GM12878 (cell line): ENCODE results near the gene RABGEF1. TPM values are rescaled to one million over a fixed set of nuclear protein-coding genes. Genes with fewer than 3 reads are reported as not detected.

Experiments
- BHLHE40 ChIP-seq, 2 experiments: fragments of 450-650 bp in 1 of 2; IDR thresholded peaks; 2 replicates each; pipeline ENCODE4 v1.6.1; 2011 to 2017; ENCODE audit warnings: low read depth in 2 of 2, borderline replicate concordance in 1 of 2, improper control_type of control experiment in 1 of 2, low read length in 1 of 2, mild to moderate bottlenecking in 1 of 2
- CHD1 ChIP-seq: IDR thresholded peaks from 2 replicates; pipeline ENCODE4 v1.6.1; 2012; ENCODE audit warnings: low read depth, low read length, improper control_type of control experiment
- DPF2 ChIP-seq: fragments of 450-650 bp; IDR thresholded peaks from 2 replicates; pipeline ENCODE4 v1.6.1; 2017; ENCODE audit warnings: mild to moderate bottlenecking
- ELK1 ChIP-seq: IDR thresholded peaks from 2 replicates; pipeline ENCODE4 v1.6.1; 2012; ENCODE audit warnings: low read depth, low read length, improper control_type of control experiment
- ESRRA ChIP-seq: IDR thresholded peaks from 2 replicates; pipeline ENCODE4 v1.6.1; 2012; ENCODE audit warnings: mild to moderate bottlenecking, low read length, improper control_type of control experiment
- ETV6 ChIP-seq, 2 experiments: fragments of 450-650 bp in 1 of 2; IDR thresholded peaks in 1 of 2; conservative IDR thresholded peaks in 1 of 2; 2 replicates each; pipeline ENCODE4 v1.6.1; 2014; ENCODE audit warnings: antibody characterized with exemption in 1 of 2, borderline replicate concordance in 1 of 2, low read depth in 1 of 2, mild to moderate bottlenecking in 1 of 2, moderate library complexity in 1 of 2
- FOS ChIP-seq: IDR thresholded peaks from 3 replicates; pipeline ENCODE4 v1.6.1; 2011; ENCODE audit warnings: borderline replicate concordance; ENCODE audit not compliant: insufficient read length; ENCODE audit errors: extremely low read depth
- FOXK2 ChIP-seq: fragments of 450-650 bp; IDR thresholded peaks from 2 replicates; pipeline ENCODE4 v1.6.1; 2017; ENCODE audit warnings: mild to moderate bottlenecking, moderate library complexity
- HCFC1 ChIP-seq: fragments of 150-350 bp; IDR thresholded peaks from 2 replicates; pipeline ENCODE4 v1.6.1; 2014; ENCODE audit warnings: low read length
- HDAC2 ChIP-seq: fragments of 200-600 bp; sonication (generic); IDR thresholded peaks from 2 replicates; pipeline ENCODE4 v1.6.1; 2017
- IKZF1 ChIP-seq: fragments of 450-650 bp; conservative IDR thresholded peaks from 2 replicates; pipeline ENCODE4 v1.6.1; 2017; ENCODE audit warnings: antibody characterized with exemption, mild to moderate bottlenecking
- IKZF2 ChIP-seq, 2 experiments: fragments of 450-650 bp; IDR thresholded peaks; 2 replicates each; pipeline ENCODE4 v1.6.1; 2017; ENCODE audit warnings: mild to moderate bottlenecking in 2 of 2, moderate library complexity in 2 of 2
- IRF4 ChIP-seq: IDR thresholded peaks from 2 replicates; pipeline ENCODE4 v1.6.1; 2011; ENCODE audit warnings: low read depth, low read length
- JUND ChIP-seq: IDR thresholded peaks from 2 replicates; pipeline ENCODE4 v1.6.1; 2012; ENCODE audit warnings: low read depth, mild to moderate bottlenecking, low read length, improper control_type of control experiment, moderate library complexity
- KAT2A ChIP-seq: conservative IDR thresholded peaks from 2 replicates; pipeline ENCODE4 v1.6.1; 2011; ENCODE audit warnings: low read depth, low read length; ENCODE audit not compliant: control insufficient read depth
- LARP7 ChIP-seq: fragments of 450-650 bp; IDR thresholded peaks from 2 replicates; pipeline ENCODE4 v1.6.1; 2017; ENCODE audit warnings: mild to moderate bottlenecking
- MAX ChIP-seq: IDR thresholded peaks from 2 replicates; pipeline ENCODE4 v1.6.1; 2012; ENCODE audit warnings: low read depth, low read length, improper control_type of control experiment
- MEF2B ChIP-seq: fragments of 450-650 bp; IDR thresholded peaks from 2 replicates; pipeline ENCODE4 v1.6.1; 2018; ENCODE audit warnings: mild to moderate bottlenecking, moderate library complexity; ENCODE audit not compliant: partially characterized antibody, poor library complexity, severe bottlenecking
- NFIC ChIP-seq: IDR thresholded peaks from 2 replicates; pipeline ENCODE4 v1.6.1; 2012; ENCODE audit warnings: low read depth, mild to moderate bottlenecking, inconsistent platforms, low read length, moderate library complexity
- NR2F1 ChIP-seq: fragments of 450-650 bp; conservative IDR thresholded peaks from 2 replicates; pipeline ENCODE4 v1.6.1; 2017; ENCODE audit warnings: mild to moderate bottlenecking
- PKNOX1 ChIP-seq: fragments of 450-650 bp; IDR thresholded peaks from 2 replicates; pipeline ENCODE4 v1.6.1; 2016; ENCODE audit warnings: mild to moderate bottlenecking
- POLR2A ChIP-seq: IDR thresholded peaks from 2 replicates; pipeline ENCODE4 v1.6.1; 2011; ENCODE audit warnings: low read depth, mild to moderate bottlenecking, low read length
- POLR2AphosphoS5 ChIP-seq: IDR thresholded peaks from 2 replicates; pipeline ENCODE4 v1.6.1; 2011; ENCODE audit warnings: mild to moderate bottlenecking, low read length, inconsistent platforms
- POU2F2 ChIP-seq: IDR thresholded peaks from 3 replicates; pipeline ENCODE4 v1.6.1; 2011; ENCODE audit warnings: low read depth, mild to moderate bottlenecking, low read length, borderline replicate concordance
- SMC3 ChIP-seq: IDR thresholded peaks from 2 replicates; pipeline ENCODE4 v1.6.1; 2011; ENCODE audit warnings: low read length, improper control_type of control experiment, borderline replicate concordance
- STAT3 ChIP-seq: IDR thresholded peaks from 2 replicates; pipeline ENCODE4 v1.6.1; 2011; ENCODE audit warnings: low read depth, low read length, improper control_type of control experiment
- TAF1 ChIP-seq: IDR thresholded peaks from 2 replicates; pipeline ENCODE4 v1.6.1; 2011; ENCODE audit warnings: mild to moderate bottlenecking, low read depth, low read length, borderline replicate concordance
- TCF3 ChIP-seq: IDR thresholded peaks from 2 replicates; pipeline ENCODE4 v1.6.1; 2012; ENCODE audit warnings: low read depth, mild to moderate bottlenecking, low read length, borderline replicate concordance; ENCODE audit not compliant: insufficient read depth
- TCF7 ChIP-seq: IDR thresholded peaks from 2 replicates; pipeline ENCODE4 v1.6.1; 2014; ENCODE audit warnings: antibody characterized with exemption, borderline replicate concordance
- WRNIP1 ChIP-seq: IDR thresholded peaks from 2 replicates; pipeline ENCODE4 v1.6.1; 2011; ENCODE audit warnings: low read depth, low read length, improper control_type of control experiment, borderline replicate concordance
- ZBED1 ChIP-seq: IDR thresholded peaks from 2 replicates; pipeline ENCODE4 v1.6.1; 2016; ENCODE audit warnings: borderline replicate concordance
- ZNF217 ChIP-seq: fragments of 450-650 bp; IDR thresholded peaks from 2 replicates; pipeline ENCODE4 v1.6.1; 2017; ENCODE audit warnings: antibody characterized with exemption, mild to moderate bottlenecking
- ZNF24 ChIP-seq: fragments of 450-650 bp; IDR thresholded peaks from 2 replicates; pipeline ENCODE4 v1.6.1; 2017; ENCODE audit warnings: antibody characterized with exemption, mild to moderate bottlenecking
- polyA plus RNA-seq, 11 experiments: library from polyadenylated mRNA; depleted of rRNA in 4 of 11; unstranded in 6 of 11; stranded (reverse) in 5 of 11; fragments of >200 nt; fragmentation: Nextera tagmentation in 4 of 11; fragmentation: Illumina TruSeq in 1 of 11; extraction: Ambion mirVana in 4 of 11; extraction: Trizol in 1 of 11; gene quantifications; 1 replicate in 1 of 11; 2 replicates in 10 of 11; pipeline versions ENCODE4 v1.2.1 to v1.2.3, GENCODE V29; 2011 to 2016; ENCODE audit warnings: inconsistent platforms in 2 of 11, missing spikeins in 2 of 11, low read depth in 1 of 11
- total RNA-seq, 4 experiments: library from RNA; depleted of rRNA in 3 of 4; stranded (reverse); fragments of >200 nt in 3 of 4; fragmentation: Illumina TruSeq in 1 of 4; extraction: Trizol in 1 of 4; gene quantifications; 2 replicates each; pipeline versions ENCODE4 v1.2.1 to v1.2.3, GENCODE V29; 2013 to 2021

RABGEF1 gene
- total and polyA plus RNA-seq, 10 of the 15 experiments (the other 5 are each of a cell fraction or from before 2014, with no cell fraction given): 10.2 to 36.4 (median 26.1) TPM

GRCh38 chr7:66740302-66740979, at the start of gene RABGEF1 (continued):
- TF ChIP-seq ELK1 (peak; percentile 79; the same call in 1 of the 2 replicates), TAF1 (peak; percentile 92; the same call in 1 of the 2 replicates), HCFC1 (peak; percentile 60; the same call in 1 of the 2 replicates), MAX (no peak), TCF7 (no peak), PKNOX1 (peak; percentile 88), ZBED1 (no peak), ZNF217 (no peak), LARP7 (peak; percentile 10; the same call in 1 of the 2 replicates), MEF2B (no peak), POLR2A (peak; percentile 96), BHLHE40 (IDR thresholded peaks at IDR 0.05; ENCODE audit: borderline replicate concordance in 1 of 2, low read depth in 2 of 2, low read length in 1 of 2) (peak; percentile 10 to 62; a peak in 1 of 4 replicates), KAT2A (no peak), IKZF1 (peak; percentile 77; the same call in 1 of the 2 replicates), CHD1 (no peak), POLR2AphosphoS5 (peak; percentile 85), DPF2 (0 out of 2 replicates have a peak, but pooled peaks have one; percentile 30), ETV6 (conservative IDR thresholded peaks at IDR 0.05 in 1 of 2, IDR thresholded peaks at IDR 0.05 in 1 of 2; ENCODE audit: borderline replicate concordance in 1 of 2, low read depth in 1 of 2) (peak in 1 of 2 experiments; percentile 82; a peak in 1 of 4 replicates), SMC3 (no peak), FOXK2 (peak; percentile 83), IRF4 (0 out of 2 replicates have a peak, but pooled peaks have one; percentile 6), TCF3 (peak; percentile 79), IKZF2 (IDR thresholded peaks at IDR 0.05) (no peak), NR2F1 (peak; percentile 60; the same call in 1 of the 2 replicates), JUND (no peak; the same call in 1 of the 2 replicates), FOS (no peak), ZNF24 (no peak), NFIC (no peak), WRNIP1 (no peak), STAT3 (no peak), POU2F2 (no peak; the same call in 2 of the 3 replicates), ESRRA (no peak), HDAC2 (no peak)
